SK-N-SH (cell line): ENCODE measurements around the gene GADL1. TPM values are rescaled to one million over a fixed set of nuclear protein-coding genes. Genes with fewer than 3 reads are reported as not detected.

Experiments used
- CTCF ChIA-PET: fragments of 300-600, 350-600 bp; formaldehyde crosslinking; extraction: SDS; loops from one replicate; lab custom pipeline; 2021; lab: Yijun Ruan, JAX
- POLR2A ChIA-PET: fragments of 350-600 bp; sonication (Branson Sonifier 250); formaldehyde crosslinking; extraction: SDS; loops from one replicate; lab custom pipeline; 2020; ENCODE audit warnings: antibody characterized with exemption, inconsistent platforms; lab: Yijun Ruan, JAX
- DNase-seq: peaks from one replicate; pipeline ENCODE4 v3.0.0; 2012
- H2AFZ ChIP-seq: fragments of 200-600 bp; sonication (generic); 2 replicates; pipeline ENCODE4 v1.8.1; 2016; ENCODE audit warnings: antibody characterized with exemption, mild to moderate bottlenecking, low read depth
- H3F3A ChIP-seq: fragments of 200-600 bp; sonication (generic); replicated peaks from 2 replicates; pipeline ENCODE3; 2016; ENCODE audit warnings: antibody characterized with exemption, mild to moderate bottlenecking; ENCODE audit not compliant: insufficient read depth
- H3K27ac ChIP-seq, 2 experiments: fragments of 200-500 bp in 1 of 2; fragments of 200-600 bp in 1 of 2; sonication (Bioruptor generic) in 1 of 2; sonication (generic), shearing (Covaris generic) in 1 of 2; 2 replicates each; pipeline versions ENCODE4 v1.5.1 to v1.6.1; 2014 to 2016; ENCODE audit warnings: low read depth in 2 of 2, inconsistent platforms in 1 of 2, low read length in 1 of 2, mild to moderate bottlenecking in 1 of 2, mixed read lengths in 1 of 2
- H3K27me3 ChIP-seq: fragments of 200-600 bp; sonication (generic), shearing (Covaris generic); 2 replicates; pipeline ENCODE4 v1.6.1; 2016; ENCODE audit warnings: mixed run types; ENCODE audit not compliant: insufficient read depth
- H3K36me3 ChIP-seq, 2 experiments: fragments of 200-500 bp in 1 of 2; fragments of 200-600 bp in 1 of 2; sonication (Bioruptor generic) in 1 of 2; sonication (generic) in 1 of 2; replicated peaks in 1 of 2; 2 replicates each; pipeline versions ENCODE3 to v1.5.1; 2014 to 2016; ENCODE audit warnings: low read length in 1 of 2, mild to moderate bottlenecking in 1 of 2; ENCODE audit not compliant: insufficient read depth in 2 of 2, control insufficient read depth in 1 of 2
- H3K4me1 ChIP-seq, 2 experiments: fragments of 200-500 bp in 1 of 2; fragments of 200-600 bp in 1 of 2; sonication (Bioruptor generic) in 1 of 2; sonication (generic), shearing (Covaris generic) in 1 of 2; 2 replicates each; pipeline versions ENCODE4 v1.5.1 to v1.6.1; 2014 to 2016; ENCODE audit warnings: low read depth in 1 of 2, low read length in 1 of 2, mixed run types in 1 of 2; ENCODE audit not compliant: insufficient read depth in 2 of 2, control insufficient read depth in 1 of 2
- H3K4me2 ChIP-seq: fragments of 200-600 bp; sonication (generic), shearing (Covaris generic); 2 replicates; pipeline ENCODE4 v1.6.1; 2017; ENCODE audit warnings: mixed run types
- H3K4me3 ChIP-seq, 2 experiments: fragments of 200-500 bp in 1 of 2; fragments of 200-600 bp in 1 of 2; sonication (Bioruptor generic) in 1 of 2; sonication (generic), shearing (Covaris generic) in 1 of 2; 2 replicates each; pipeline versions ENCODE4 v1.5.1 to v1.8.1; 2014 to 2016; ENCODE audit warnings: low read depth in 2 of 2, inconsistent platforms in 1 of 2, low read length in 1 of 2, mild to moderate bottlenecking in 1 of 2, mixed read lengths in 1 of 2, moderate library complexity in 1 of 2
- H3K79me2 ChIP-seq: fragments of 200-600 bp; sonication (generic); 2 replicates; pipeline ENCODE4 v1.8.1; 2017; ENCODE audit warnings: mild to moderate bottlenecking; ENCODE audit not compliant: insufficient read depth
- H3K9ac ChIP-seq: fragments of 200-600 bp; sonication (generic); 2 replicates; pipeline ENCODE4 v1.6.1; 2017; ENCODE audit warnings: mixed run types
- H3K9me2 ChIP-seq: fragments of 200-600 bp; sonication (generic); 2 replicates; pipeline ENCODE4 v1.6.1; 2017; ENCODE audit warnings: mixed run types
- H3K9me3 ChIP-seq: fragments of 200-600 bp; sonication (generic); 2 replicates; pipeline ENCODE4 v1.6.1; 2017; ENCODE audit warnings: mixed run types, mild to moderate bottlenecking, moderate library complexity
- H4K20me1 ChIP-seq: fragments of 200-600 bp; sonication (generic); 2 replicates; pipeline ENCODE4 v1.6.1; 2017; ENCODE audit warnings: mild to moderate bottlenecking, mixed run types; ENCODE audit not compliant: insufficient read depth
- CHD2 ChIP-seq: fragments of 150-350 bp; IDR thresholded peaks from 2 replicates; pipeline ENCODE4 v1.6.1; 2018; ENCODE audit warnings: low read length; ENCODE audit not compliant: partially characterized antibody
- ELF1 ChIP-seq: IDR thresholded peaks from 2 replicates; pipeline ENCODE4 v1.4.0; 2012
- EP300 ChIP-seq, 2 experiments: IDR thresholded peaks; 2 replicates each; pipeline versions ENCODE4 v1.4.0 to v1.6.1; 2012; ENCODE audit warnings: borderline replicate concordance in 1 of 2, low read depth in 1 of 2, low read length in 1 of 2
- EZH2phosphoT487 ChIP-seq: fragments of 200-600 bp; sonication (generic); IDR thresholded peaks from 2 replicates; pipeline ENCODE4 v1.6.1; 2017; ENCODE audit warnings: low read depth, mixed run types, mild to moderate bottlenecking, antibody characterized with exemption, moderate library complexity, borderline replicate concordance
- FOXJ3 ChIP-seq: sonication (generic); formaldehyde crosslinking; IDR thresholded peaks from 2 replicates; pipeline ENCODE4 v1.5.1; 2020; ENCODE audit warnings: mild to moderate bottlenecking, missing genetic modification reagents
- GABPA ChIP-seq: IDR thresholded peaks from 2 replicates; pipeline ENCODE4 v1.4.0; 2012; ENCODE audit warnings: low read depth, mild to moderate bottlenecking
- JUND ChIP-seq: IDR thresholded peaks from 2 replicates; pipeline ENCODE4 v1.4.0; 2012
- MEF2A ChIP-seq: IDR thresholded peaks from 2 replicates; pipeline ENCODE4 v1.4.0; 2012; ENCODE audit warnings: low read depth, borderline replicate concordance
- NFIC ChIP-seq: IDR thresholded peaks from 2 replicates; pipeline ENCODE4 v1.4.0; 2012; ENCODE audit warnings: borderline replicate concordance
- NRF1 ChIP-seq: IDR thresholded peaks from 2 replicates; pipeline ENCODE4 v1.6.1; 2012; ENCODE audit warnings: low read depth, mild to moderate bottlenecking, low read length
- RAD21 ChIP-seq: IDR thresholded peaks from 2 replicates; pipeline ENCODE4 v1.6.1; 2012; ENCODE audit warnings: mild to moderate bottlenecking, low read length
- RCOR1 ChIP-seq: fragments of 150-350 bp; IDR thresholded peaks from 2 replicates; pipeline ENCODE4 v1.6.1; 2017; ENCODE audit warnings: antibody characterized with exemption, low read length
- RFX5 ChIP-seq: IDR thresholded peaks from 2 replicates; pipeline ENCODE4 v1.6.1; 2012; ENCODE audit warnings: mild to moderate bottlenecking, improper control_type of control experiment, low read length
- SIN3A ChIP-seq: IDR thresholded peaks from 2 replicates; pipeline ENCODE4 v1.6.1; 2012; ENCODE audit warnings: low read depth, mild to moderate bottlenecking, low read length, moderate library complexity, borderline replicate concordance
- SMC3 ChIP-seq: IDR thresholded peaks from 2 replicates; pipeline ENCODE4 v1.6.1; 2012; ENCODE audit warnings: low read depth, low read length, improper control_type of control experiment
- TAF1 ChIP-seq: IDR thresholded peaks from 2 replicates; pipeline ENCODE4 v1.6.1; 2012; ENCODE audit warnings: low read depth, mild to moderate bottlenecking, low read length, moderate library complexity, borderline replicate concordance
- WGBS: methylation state at CpG from one replicate; pipeline ENCODE4 v1.1.6; 2017; ENCODE audit warnings: low lambda C conversion rate; 5-methylcytosine and 5-hydroxymethylcytosine counted together
- polyA plus RNA-seq, 3 experiments: library from polyadenylated mRNA; depleted of rRNA; stranded (reverse); fragments of >200 nt; gene quantifications; 2 replicates each; pipeline ENCODE4 v1.2.3, GENCODE V29; 2012
- TF ChIP-seq, protein P1 (sequence below): IDR thresholded peaks from 2 replicates; pipeline ENCODE4 v1.4.0; 2012; ENCODE audit warnings: low read depth, borderline replicate concordance
- TF ChIP-seq, protein P2 (sequence below): IDR thresholded peaks from 2 replicates; pipeline ENCODE4 v1.4.0; 2012; ENCODE audit warnings: low read depth
- TF ChIP-seq, protein P3 (sequence below): fragments of 150-350 bp; IDR thresholded peaks from 2 replicates; pipeline ENCODE4 v1.6.1; 2016; ENCODE audit warnings: mild to moderate bottlenecking, low read depth, low read length
- TF ChIP-seq, protein P4 (sequence below): fragments of 150-350 bp; IDR thresholded peaks from 2 replicates; pipeline ENCODE4 v1.6.1; 2017; ENCODE audit warnings: antibody characterized with exemption, low read length, low read depth, borderline replicate concordance

GADL1 gene
- polyA plus RNA-seq, 1 of the 3 experiments (the other 2 are of a cell fraction): not detected

DNA sequence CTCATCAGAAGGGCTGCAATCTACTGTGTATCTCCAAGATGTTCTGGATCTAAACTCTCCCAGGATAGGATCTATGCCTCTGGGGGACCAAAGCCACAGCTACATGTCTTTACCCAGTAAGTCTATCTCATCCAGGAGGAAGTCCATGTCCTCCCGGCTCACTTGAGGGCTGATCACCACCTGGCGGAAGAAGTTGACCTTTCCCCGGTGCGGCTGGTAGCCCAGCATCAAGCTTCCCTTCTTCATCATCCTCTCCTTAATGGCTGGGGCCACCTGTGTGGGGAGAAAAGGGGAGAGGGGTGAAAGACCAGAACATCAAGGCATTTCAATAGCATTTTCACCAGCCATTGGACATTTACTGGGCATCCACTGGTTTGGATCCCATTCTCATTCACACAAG is 166.3 kb downstream of the GADL1 start:
- no peak overlapping the region for H3K4me2 ChIP-seq
- H3K27ac ChIP-seq: no peak overlapping the region
- ChIA-PET CTCF (interaction anchor here (0.8 kb wide), 1 partner anchor 683 kb away, joined by 3 read pairs; no protein-coding TSS in a partner anchor), POLR2A (no interaction called here)
- H2AFZ ChIP-seq: no peak overlapping the region
- no peaks in the 10 kb centered on the region for H4K20me1 ChIP-seq
- H3F3A ChIP-seq: no peaks in the 10 kb centered on the region
- TF ChIP-seq RCOR1 (no peak), EP300 (IDR thresholded peaks at IDR 0.05; ENCODE audit: borderline replicate concordance in 1 of 2, low read depth in 1 of 2, low read length in 1 of 2) (no peak), TAF1 (no peak), MEF2A (no peak), ELF1 (no peak), EZH2phosphoT487 (no peak), FOXJ3 (no peak), JUND (no peak), NFIC (no peak)
- TF ChIP-seq, protein P1, sequence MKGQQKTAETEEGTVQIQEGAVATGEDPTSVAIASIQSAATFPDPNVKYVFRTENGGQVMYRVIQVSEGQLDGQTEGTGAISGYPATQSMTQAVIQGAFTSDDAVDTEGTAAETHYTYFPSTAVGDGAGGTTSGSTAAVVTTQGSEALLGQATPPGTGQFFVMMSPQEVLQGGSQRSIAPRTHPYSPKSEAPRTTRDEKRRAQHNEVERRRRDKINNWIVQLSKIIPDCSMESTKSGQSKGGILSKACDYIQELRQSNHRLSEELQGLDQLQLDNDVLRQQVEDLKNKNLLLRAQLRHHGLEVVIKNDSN: no peak
- TF ChIP-seq, protein P2, sequence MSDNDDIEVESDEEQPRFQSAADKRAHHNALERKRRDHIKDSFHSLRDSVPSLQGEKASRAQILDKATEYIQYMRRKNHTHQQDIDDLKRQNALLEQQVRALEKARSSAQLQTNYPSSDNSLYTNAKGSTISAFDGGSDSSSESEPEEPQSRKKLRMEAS: no peak
- TF ChIP-seq, protein P3, sequence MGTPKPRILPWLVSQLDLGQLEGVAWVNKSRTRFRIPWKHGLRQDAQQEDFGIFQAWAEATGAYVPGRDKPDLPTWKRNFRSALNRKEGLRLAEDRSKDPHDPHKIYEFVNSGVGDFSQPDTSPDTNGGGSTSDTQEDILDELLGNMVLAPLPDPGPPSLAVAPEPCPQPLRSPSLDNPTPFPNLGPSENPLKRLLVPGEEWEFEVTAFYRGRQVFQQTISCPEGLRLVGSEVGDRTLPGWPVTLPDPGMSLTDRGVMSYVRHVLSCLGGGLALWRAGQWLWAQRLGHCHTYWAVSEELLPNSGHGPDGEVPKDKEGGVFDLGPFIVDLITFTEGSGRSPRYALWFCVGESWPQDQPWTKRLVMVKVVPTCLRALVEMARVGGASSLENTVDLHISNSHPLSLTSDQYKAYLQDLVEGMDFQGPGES: no peak
- no peak for DNase-seq
- 100% methylated on average over 4 of the region's 4 CpGs for WGBS
- no peaks in the 10 kb centered on the region for H3K36me3 ChIP-seq
- no peaks in the 10 kb centered on the region for H3K9me3 ChIP-seq
- no peaks in the 10 kb centered on the region for H3K9me2 ChIP-seq
- peaks cover 0 to 11% of the 10 kb centered on the region in 2 experiments; a peak in 2 of 4 replicates for H3K4me1 ChIP-seq
- H3K9ac ChIP-seq: no peak overlapping the region
- no peak overlapping the region for H3K4me3 ChIP-seq
- H3K27me3 ChIP-seq: no peaks in the 10 kb centered on the region
- no peaks in the 10 kb centered on the region for H3K79me2 ChIP-seq

GRCh38 chr3:30724863-30725262 is 169.6 kb downstream of the GADL1 start:
- H3K4me2 ChIP-seq: no peak overlapping the region
- H4K20me1 ChIP-seq: no peaks in the 10 kb centered on the region
- no peak for DNase-seq
- H3K27me3 ChIP-seq: no peaks in the 10 kb centered on the region
- no peak overlapping the region for H2AFZ ChIP-seq
- no peaks in the 10 kb centered on the region for H3K36me3 ChIP-seq
- no peak overlapping the region for H3K9ac ChIP-seq
- no peak overlapping the region for H3K27ac ChIP-seq
- H3F3A ChIP-seq: no peaks in the 10 kb centered on the region
- no peaks in the 10 kb centered on the region for H3K9me3 ChIP-seq
- ChIA-PET CTCF (interaction anchor here (0.8 to 1.8 kb wide), 3 partner anchors 9 to 683 kb away, joined by 3 to 4 read pairs (median 3); no protein-coding TSS in a partner anchor), POLR2A (no interaction called here)
- H3K4me3 ChIP-seq: no peak overlapping the region
- H3K9me2 ChIP-seq: no peaks in the 10 kb centered on the region
- TF ChIP-seq EP300 (IDR thresholded peaks at IDR 0.05; ENCODE audit: borderline replicate concordance in 1 of 2, low read depth in 1 of 2, low read length in 1 of 2): no peak
- TF ChIP-seq TAF1: no peak
- no peak for TF ChIP-seq RFX5
- TF ChIP-seq GABPA: no peak
- no peak for TF ChIP-seq SMC3
- TF ChIP-seq, protein P4, sequence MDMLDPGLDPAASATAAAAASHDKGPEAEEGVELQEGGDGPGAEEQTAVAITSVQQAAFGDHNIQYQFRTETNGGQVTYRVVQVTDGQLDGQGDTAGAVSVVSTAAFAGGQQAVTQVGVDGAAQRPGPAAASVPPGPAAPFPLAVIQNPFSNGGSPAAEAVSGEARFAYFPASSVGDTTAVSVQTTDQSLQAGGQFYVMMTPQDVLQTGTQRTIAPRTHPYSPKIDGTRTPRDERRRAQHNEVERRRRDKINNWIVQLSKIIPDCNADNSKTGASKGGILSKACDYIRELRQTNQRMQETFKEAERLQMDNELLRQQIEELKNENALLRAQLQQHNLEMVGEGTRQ: no peak
- TF ChIP-seq RAD21: no peak
- TF ChIP-seq NRF1: no peak
- TF ChIP-seq, protein P2: no peak
- no peak for TF ChIP-seq CHD2
- TF ChIP-seq SIN3A: no peak
- no peak for TF ChIP-seq EZH2phosphoT487
- H3K79me2 ChIP-seq: no peaks in the 10 kb centered on the region
- 76% methylated on average over 3 of the region's 3 CpGs for WGBS
- H3K4me1 ChIP-seq: peaks cover 0 to 11% of the 10 kb centered on the region in 2 experiments; a peak in 1 of 4 replicates
